ENCODE data around the gene MARS2.

- TF ChIP-seq RFX5 (IDR thresholded peaks at IDR 0.05; ENCODE audit: low read length) (no peak), ELF1 (IDR thresholded peaks at IDR 0.05) (no peak), ZBTB33 (IDR thresholded peaks at IDR 0.05; ENCODE audit: borderline replicate concordance, low read depth) (no peak)
Observed at GRCh38 chr2:197673106-197673505, 32.1 kb upstream of the MARS2 start.

All from SK-N-SH (cell line).